Activated CD4-positive, alpha-beta T cell treated with anti-CD3 and anti-CD28 coated beads, Interleukin-2, amount 10 ng/mL, durations not matched to agents 7 days and 5 days (primary cell): ENCODE results near the gene RNF166. TPM values are rescaled to one million over a fixed set of nuclear protein-coding genes. Genes with fewer than 3 reads are reported as not detected.
"Not testable (repeated sequence)": the region's sequence is repeated elsewhere in the genome, so short reads cannot be mapped to it uniquely, and the experiment has no call there.

Experiments used
- CTCF ChIA-PET: fragments of 350-600 bp; sonication (Branson Sonifier 250); formaldehyde crosslinking; loops from one replicate; lab custom pipeline; 2021; ENCODE audit warnings: antibody characterized with exemption; lab: Charles Lee
- POLR2A ChIA-PET: fragments of 350-600 bp; sonication (Branson Sonifier 250); formaldehyde crosslinking; loops from one replicate; lab custom pipeline; 2021; ENCODE audit warnings: antibody characterized with exemption; lab: Charles Lee
- DNase-seq: peaks from one replicate; pipeline ENCODE4 v3.0.0-alpha.2; 2020
- H3K27ac Mint-ChIP-seq: one replicate; pipeline ENCODE4 v1.8.0; 2021; ENCODE audit warnings: mild to moderate bottlenecking, moderate library complexity, mixed read lengths
- H3K27me3 Mint-ChIP-seq: one replicate; pipeline ENCODE4 v1.8.0; 2021; ENCODE audit warnings: mixed read lengths
- H3K36me3 Mint-ChIP-seq: one replicate; pipeline ENCODE4 v1.8.0; 2021; ENCODE audit warnings: low read depth, mixed read lengths
- H3K4me1 Mint-ChIP-seq: one replicate; pipeline ENCODE4 v1.8.0; 2021; ENCODE audit warnings: mixed read lengths
- H3K4me3 Mint-ChIP-seq: one replicate; pipeline ENCODE4 v1.8.0; 2021; ENCODE audit warnings: mild to moderate bottlenecking, moderate library complexity, mixed read lengths
- H3K9me3 Mint-ChIP-seq: one replicate; pipeline ENCODE4 v1.8.0; 2021; ENCODE audit warnings: mixed read lengths
- total RNA-seq, 2 experiments: library from RNA; stranded (reverse); gene quantifications; one replicate each; pipeline ENCODE4 v1.2.3, GENCODE V29; 2021

The RNF166 gene
- total RNA-seq, 2 experiments from 2014 or later = 214 to 234 TPM

- H3K36me3 Mint-ChIP-seq = peaks cover 29% of the 10 kb centered on the region
- CTCF ChIA-PET = interaction anchor here (0.6 to 1.2 kb wide), 2 partner anchors 52 to 83 kb away, joined by 3 read pairs; no protein-coding TSS in a partner anchor
- no peaks in the 10 kb centered on the region for H3K9me3 Mint-ChIP-seq
- peak overlapping the region; percentile 96 for H3K27ac Mint-ChIP-seq
- peaks cover 39% of the 10 kb centered on the region for H3K4me1 Mint-ChIP-seq
- no peak for DNase-seq
- H3K27me3 Mint-ChIP-seq = no peaks in the 10 kb centered on the region
- peak overlapping the region; percentile 59 for H3K4me3 Mint-ChIP-seq
- POLR2A ChIA-PET = no interaction called here
Observed at GRCh38 chr16:88680554-88681083, 25.6 kb downstream of the RNF166 start.

- peaks cover 18% of the 10 kb centered on the region for H3K36me3 Mint-ChIP-seq
- H3K9me3 Mint-ChIP-seq = no peaks in the 10 kb centered on the region
- CTCF ChIA-PET = no interaction called here
- POLR2A ChIA-PET = no interaction called here
- H3K27ac Mint-ChIP-seq = no peak overlapping the region
- DNase-seq = no peak
- peaks cover 22% of the 10 kb centered on the region for H3K4me1 Mint-ChIP-seq
- H3K27me3 Mint-ChIP-seq = no peaks in the 10 kb centered on the region
- no peak overlapping the region for H3K4me3 Mint-ChIP-seq
Observed at GRCh38 chr16:88678224-88678979, 27.8 kb downstream of the RNF166 start.

- peaks cover 20% of the 10 kb centered on the region for H3K4me1 Mint-ChIP-seq
- CTCF ChIA-PET = no interaction called here
- POLR2A ChIA-PET = no interaction called here
Observed at GRCh38 chr16:88677721-88678120, 28.5 kb downstream of the RNF166 start.

GRCh38 chr16:88676502-88677242, 29.5 kb downstream of the RNF166 start:
- ChIA-PET POLR2A (no interaction called here), CTCF (interaction anchor here (0.9 to 1.2 kb wide), 2 partner anchors 9 to 881 kb away, joined by 3 read pairs; no protein-coding TSS in a partner anchor)
- H3K36me3 Mint-ChIP-seq = peaks cover 15% of the 10 kb centered on the region
- no peak overlapping the region for H3K4me3 Mint-ChIP-seq
- H3K9me3 Mint-ChIP-seq = no peaks in the 10 kb centered on the region
- H3K4me1 Mint-ChIP-seq = peaks cover 11% of the 10 kb centered on the region
- no peak for DNase-seq
- no peak overlapping the region for H3K27ac Mint-ChIP-seq
- H3K27me3 Mint-ChIP-seq = no peaks in the 10 kb centered on the region

More at GRCh38 chr16:88677721-88678120, 28.5 kb downstream of the RNF166 start:
- DNase-seq = no peak
- Mint-ChIP-seq H3K27me3 (no peaks in the 10 kb centered on the region), H3K9me3 (no peaks in the 10 kb centered on the region), H3K36me3 (peaks cover 18% of the 10 kb centered on the region), H3K27ac (no peak overlapping the region), H3K4me3 (no peak overlapping the region)

- no peak for DNase-seq
- H3K4me1 Mint-ChIP-seq = no peaks in the 10 kb centered on the region
- ChIA-PET CTCF (interaction anchor here (0.6 to 2.0 kb wide), 3 partner anchors 8 to 183 kb away, joined by 3 to 4 read pairs (median 4); partner anchors contain the start of genes GALNS and TRAPPC2L), POLR2A (no interaction called here)
- no peaks in the 10 kb centered on the region for H3K9me3 Mint-ChIP-seq
- peaks cover 2% of the 10 kb centered on the region for H3K36me3 Mint-ChIP-seq
- no peak overlapping the region for H3K27ac Mint-ChIP-seq
- no peaks in the 10 kb centered on the region for H3K27me3 Mint-ChIP-seq
- no peak overlapping the region for H3K4me3 Mint-ChIP-seq
Observed at GRCh38 chr16:88673716-88674379, 32.4 kb downstream of the RNF166 start.

GRCh38 chr16:88672776-88673175, 33.4 kb downstream of the RNF166 start:
- Mint-ChIP-seq H3K4me3 (no peak overlapping the region), H3K27me3 (no peaks in the 10 kb centered on the region), H3K27ac (no peak overlapping the region), H3K4me1 (no peaks in the 10 kb centered on the region), H3K36me3 (peaks cover 8% of the 10 kb centered on the region), H3K9me3 (no peaks in the 10 kb centered on the region)
- DNase-seq = no peak
- POLR2A ChIA-PET = no interaction called here
- CTCF ChIA-PET = interaction anchor here (0.6 to 2.0 kb wide), 4 partner anchors 9 to 184 kb away, joined by 3 to 4 read pairs (median 4); partner anchors contain the start of genes GALNS and TRAPPC2L

GRCh38 chr16:88671806-88672205, 34.4 kb downstream of the RNF166 start:
- Mint-ChIP-seq H3K27me3 (no peaks in the 10 kb centered on the region), H3K9me3 (no peaks in the 10 kb centered on the region), H3K4me3 (no peak overlapping the region), H3K27ac (no peak overlapping the region), H3K36me3 (peaks cover 10% of the 10 kb centered on the region), H3K4me1 (peaks cover 2% of the 10 kb centered on the region)
- CTCF ChIA-PET = interaction anchor here (2.0 kb wide), 1 partner anchor 10 kb away, joined by 4 read pairs; no protein-coding TSS in a partner anchor
- DNase-seq = no peak
- POLR2A ChIA-PET = no interaction called here

- no peak overlapping the region for H3K4me3 Mint-ChIP-seq
- DNase-seq = no peak
- H3K4me1 Mint-ChIP-seq = peaks cover 3% of the 10 kb centered on the region
- H3K36me3 Mint-ChIP-seq = peaks cover 9% of the 10 kb centered on the region
- no peaks in the 10 kb centered on the region for H3K9me3 Mint-ChIP-seq
- ChIA-PET CTCF (interaction anchor here (1.0 to 1.7 kb wide), 2 partner anchors 18 to 21 kb away, joined by 3 to 4 read pairs; no protein-coding TSS in a partner anchor), POLR2A (no interaction called here)
- no peaks in the 10 kb centered on the region for H3K27me3 Mint-ChIP-seq
- no peak overlapping the region for H3K27ac Mint-ChIP-seq
Observed at GRCh38 chr16:88669980-88670379, 36.2 kb downstream of the RNF166 start.

- POLR2A ChIA-PET, H3K27ac Mint-ChIP-seq, H3K4me1 Mint-ChIP-seq, H3K4me3 Mint-ChIP-seq, H3K27me3 Mint-ChIP-seq, H3K9me3 Mint-ChIP-seq, DNase-seq: not testable (repeated sequence)
- CTCF ChIA-PET = interaction anchor here (1.0 to 1.7 kb wide), 2 partner anchors 18 to 22 kb away, joined by 3 to 4 read pairs; no protein-coding TSS in a partner anchor
- peaks cover 11% of the 10 kb centered on the region for H3K36me3 Mint-ChIP-seq
Observed at GRCh38 chr16:88669493-88669892, 36.7 kb downstream of the RNF166 start.

GRCh38 chr16:88667461-88667860, 38.7 kb downstream of the RNF166 start:
- Mint-ChIP-seq H3K4me3 (no peak overlapping the region), H3K27ac (no peak overlapping the region), H3K36me3 (peaks cover 12% of the 10 kb centered on the region), H3K9me3 (no peaks in the 10 kb centered on the region), H3K4me1 (peaks cover 8% of the 10 kb centered on the region), H3K27me3 (no peaks in the 10 kb centered on the region)
- ChIA-PET POLR2A (no interaction called here), CTCF (no interaction called here)
- DNase-seq = no peak

- H3K27ac Mint-ChIP-seq = peak overlapping the region; percentile 41
- H3K36me3 Mint-ChIP-seq = peaks cover 12% of the 10 kb centered on the region
- no peak for DNase-seq
- CTCF ChIA-PET = interaction anchor here (0.7 kb wide), 2 partner anchors 16 to 1275 kb away, joined by 3 read pairs; no protein-coding TSS in a partner anchor
- H3K4me1 Mint-ChIP-seq = peaks cover 20% of the 10 kb centered on the region
- H3K9me3 Mint-ChIP-seq = no peaks in the 10 kb centered on the region
- no peaks in the 10 kb centered on the region for H3K27me3 Mint-ChIP-seq
- H3K4me3 Mint-ChIP-seq = no peak overlapping the region
- POLR2A ChIA-PET = no interaction called here
Observed at GRCh38 chr16:88665570-88665969, 40.6 kb downstream of the RNF166 start.

- no peaks in the 10 kb centered on the region for H3K27me3 Mint-ChIP-seq
- CTCF ChIA-PET = interaction anchor here (1.0 kb wide), 1 partner anchor 56 kb away, joined by 3 read pairs; no protein-coding TSS in a partner anchor
- H3K9me3 Mint-ChIP-seq = no peaks in the 10 kb centered on the region
- H3K4me3 Mint-ChIP-seq = peak overlapping the region; percentile 21
- DNase-seq = no peak
- H3K27ac Mint-ChIP-seq = peak overlapping the region; percentile 41
- H3K36me3 Mint-ChIP-seq = peaks cover 12% of the 10 kb centered on the region
- POLR2A ChIA-PET = no interaction called here
- peaks cover 22% of the 10 kb centered on the region for H3K4me1 Mint-ChIP-seq
Observed at GRCh38 chr16:88665148-88665547, 41.1 kb downstream of the RNF166 start.
